Stimulated activated CD8-positive, alpha-beta memory T cell treated with anti-CD3 and anti-CD28 coated beads, Interleukin-15, amount 100 ng/mL, for 48 hours (primary cell): ENCODE results near the gene ZDHHC20.

Experiments used
- DNase-seq, 2 donors: peaks; one replicate each; pipeline ENCODE4 v3.0.0-alpha.2; 2020; ENCODE audit warnings: low read depth in 2 of 2

Gene ZDHHC20, protein sequence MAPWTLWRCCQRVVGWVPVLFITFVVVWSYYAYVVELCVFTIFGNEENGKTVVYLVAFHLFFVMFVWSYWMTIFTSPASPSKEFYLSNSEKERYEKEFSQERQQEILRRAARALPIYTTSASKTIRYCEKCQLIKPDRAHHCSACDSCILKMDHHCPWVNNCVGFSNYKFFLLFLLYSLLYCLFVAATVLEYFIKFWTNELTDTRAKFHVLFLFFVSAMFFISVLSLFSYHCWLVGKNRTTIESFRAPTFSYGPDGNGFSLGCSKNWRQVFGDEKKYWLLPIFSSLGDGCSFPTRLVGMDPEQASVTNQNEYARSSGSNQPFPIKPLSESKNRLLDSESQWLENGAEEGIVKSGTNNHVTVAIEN

DNA sequence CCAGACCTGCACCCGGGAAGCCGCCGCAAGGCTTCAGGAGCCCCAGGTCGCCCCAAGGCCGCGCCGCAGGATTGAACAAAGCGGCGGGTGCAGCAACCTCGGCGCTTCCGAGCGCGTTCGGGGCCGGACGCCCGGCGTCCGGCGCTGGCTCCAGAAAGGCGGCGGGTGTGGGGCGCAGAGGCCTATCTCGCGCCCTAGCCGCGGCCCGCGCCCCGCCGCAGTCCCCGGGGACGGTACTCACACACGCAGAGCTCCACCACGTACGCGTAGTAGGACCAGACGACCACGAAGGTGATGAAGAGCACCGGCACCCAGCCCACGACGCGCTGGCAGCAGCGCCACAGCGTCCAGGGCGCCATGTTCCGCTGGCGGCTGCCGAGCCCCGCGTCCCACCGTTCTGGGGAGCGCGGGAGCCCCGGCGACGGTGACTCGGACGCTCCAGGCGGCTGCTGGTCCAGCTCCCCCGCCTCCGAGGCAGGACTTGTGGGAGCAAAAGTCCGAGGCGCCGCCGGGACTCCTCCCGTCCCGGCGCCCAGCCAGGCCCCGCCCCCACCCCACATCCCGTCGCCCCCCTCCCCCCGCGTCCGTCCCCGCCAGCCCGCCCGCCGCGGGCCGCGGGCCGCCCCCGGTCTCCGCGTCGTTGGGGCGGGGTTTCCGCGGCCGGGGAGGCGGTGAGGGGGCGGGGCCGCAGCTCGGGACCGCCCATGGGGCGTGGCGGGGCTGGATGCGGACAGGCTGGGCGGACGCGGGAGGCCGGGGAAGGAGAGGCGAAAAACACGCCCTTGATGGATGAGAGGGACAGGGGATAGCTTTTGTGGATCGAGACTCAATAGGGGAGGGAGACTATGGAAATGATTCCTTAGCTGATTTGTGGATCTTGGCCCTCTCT, at the start of gene ZDHHC20:
Gene ZDHHC20 (minus strand): TSS at position 491 of the 889 bp plus-strand sequence. CDS start 132 bp downstream, at position 359.
- peak; percentile 73 to 85 for DNase-seq

GRCh38 chr13:21504379-21504778, 45.3 kb upstream of the ZDHHC20 start:
- DNase-seq: no peak

- DNase-seq: no peak
Measured at GRCh38 chr13:21501686-21502085, 42.6 kb upstream of the ZDHHC20 start.

DNA sequence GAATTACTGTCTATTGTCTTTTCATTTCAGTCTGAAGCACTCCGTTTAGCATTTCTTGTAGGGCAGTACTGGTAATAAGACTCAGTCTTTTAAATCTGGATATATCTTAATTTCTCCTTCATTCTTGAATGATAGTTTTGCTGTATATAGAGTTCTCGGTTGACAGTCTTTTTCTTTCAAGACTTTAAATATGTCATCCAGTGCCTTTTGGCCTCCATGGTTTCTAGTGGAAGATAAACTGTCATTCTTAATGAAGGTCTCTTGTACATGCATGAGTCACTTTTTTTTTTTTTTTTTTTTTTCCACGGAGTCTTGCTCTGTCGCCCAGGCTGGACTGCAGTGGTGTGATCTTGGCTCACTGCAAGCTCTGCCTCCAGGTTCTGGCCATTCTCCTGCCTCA, 27.2 kb upstream of the ZDHHC20 start:
- DNase-seq: no peak

DNA sequence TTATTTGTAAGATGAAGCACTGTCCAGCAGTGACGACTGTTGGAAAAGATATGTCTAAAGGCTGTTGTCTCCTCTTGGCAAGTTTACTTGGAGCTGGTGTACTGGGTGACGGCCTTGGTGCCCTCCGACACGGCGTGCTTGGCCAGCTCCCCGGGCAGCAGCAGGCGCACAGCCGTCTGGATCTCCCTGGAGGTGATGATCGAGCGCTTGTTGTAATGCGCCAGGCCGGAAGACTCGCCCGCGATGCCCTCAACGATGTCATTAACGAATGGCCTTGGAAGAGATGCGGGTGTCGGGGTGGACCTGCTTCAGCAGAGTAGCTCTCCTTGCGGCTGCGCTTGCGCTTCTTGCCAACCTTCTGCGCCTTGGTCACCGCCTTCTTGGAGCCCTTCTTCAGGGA, 24.6 kb upstream of the ZDHHC20 start:
- no peak for DNase-seq

- DNase-seq: no peak
Measured at GRCh38 chr13:21481359-21481758, 22.3 kb upstream of the ZDHHC20 start.

DNA sequence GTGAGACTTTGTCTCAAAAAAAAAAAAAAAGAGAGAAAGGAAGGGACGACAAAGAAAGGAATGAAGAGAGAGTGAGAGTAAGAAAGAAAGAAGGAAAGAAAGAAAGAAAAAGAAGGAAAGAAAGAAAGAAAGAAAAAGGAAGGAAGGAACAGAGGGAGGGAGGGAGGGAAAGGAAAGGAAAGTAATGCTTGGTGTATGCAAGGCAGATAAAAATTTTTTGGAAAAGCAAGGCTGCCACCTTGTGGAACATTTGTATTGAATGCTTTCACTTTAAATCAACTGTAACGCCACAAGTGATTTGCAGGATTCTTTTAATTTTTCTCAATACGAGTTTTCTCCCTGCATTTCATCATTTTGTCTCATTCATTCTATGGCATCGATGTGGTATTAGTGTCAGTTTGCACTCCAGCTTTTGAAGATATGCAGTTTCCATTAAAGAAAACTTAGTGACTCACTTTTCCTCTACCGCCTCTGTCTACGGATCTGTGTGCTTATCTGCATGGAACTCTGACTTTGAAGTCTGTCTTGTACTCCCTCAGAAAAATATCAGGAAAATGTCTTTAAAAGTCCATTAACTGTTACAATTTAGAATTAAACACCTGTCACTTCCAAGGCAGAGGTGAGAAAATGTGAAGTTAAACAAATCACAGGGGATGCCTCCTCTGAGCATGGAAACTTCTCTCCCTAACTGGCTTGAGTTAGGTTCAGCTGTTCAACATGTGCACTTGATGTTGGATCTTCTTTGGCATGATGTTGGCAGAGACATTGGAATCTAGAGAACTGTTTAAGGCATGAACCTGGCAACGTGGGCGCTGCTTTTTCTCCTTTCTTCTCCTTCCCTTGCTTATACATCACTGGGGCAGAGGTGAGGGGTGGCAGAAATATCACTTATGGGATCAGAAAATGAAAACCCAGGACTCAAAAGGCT, 20.0 kb upstream of the ZDHHC20 start:
- DNase-seq: no peak

DNA sequence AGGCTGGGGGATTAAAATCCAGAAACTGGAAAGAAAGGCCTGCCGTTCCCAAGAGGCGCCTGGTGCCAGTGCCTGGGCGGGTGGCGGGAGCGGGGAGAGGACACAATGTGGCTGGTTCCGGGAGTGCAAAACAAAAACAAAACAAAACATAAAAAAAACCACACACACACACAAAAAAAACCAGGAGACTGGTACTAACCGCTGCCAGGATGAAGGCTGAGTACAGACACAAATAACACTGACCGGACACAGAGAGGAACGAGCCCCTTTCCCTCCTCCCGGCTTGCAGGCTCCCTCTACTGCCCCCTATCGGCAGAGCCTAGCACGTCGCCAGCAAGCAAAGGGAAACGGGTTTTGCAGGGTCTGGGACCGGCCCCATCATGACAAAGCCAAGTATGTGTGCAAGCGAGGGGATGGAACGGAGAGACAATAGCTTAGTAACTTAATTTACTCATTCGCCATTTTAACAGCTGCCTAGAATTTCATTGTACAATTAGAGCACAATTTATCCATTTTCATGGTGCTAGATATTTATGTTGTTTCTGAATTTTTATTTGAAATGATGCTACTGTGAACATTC, 17.9 kb upstream of the ZDHHC20 start:
- DNase-seq: peak; percentile 68 to 69

GRCh38 chr13:21475115-21475514, 16.0 kb upstream of the ZDHHC20 start:
- no peak for DNase-seq

- DNase-seq: no peak
Measured at GRCh38 chr13:21470785-21471184, 11.7 kb upstream of the ZDHHC20 start.

DNA sequence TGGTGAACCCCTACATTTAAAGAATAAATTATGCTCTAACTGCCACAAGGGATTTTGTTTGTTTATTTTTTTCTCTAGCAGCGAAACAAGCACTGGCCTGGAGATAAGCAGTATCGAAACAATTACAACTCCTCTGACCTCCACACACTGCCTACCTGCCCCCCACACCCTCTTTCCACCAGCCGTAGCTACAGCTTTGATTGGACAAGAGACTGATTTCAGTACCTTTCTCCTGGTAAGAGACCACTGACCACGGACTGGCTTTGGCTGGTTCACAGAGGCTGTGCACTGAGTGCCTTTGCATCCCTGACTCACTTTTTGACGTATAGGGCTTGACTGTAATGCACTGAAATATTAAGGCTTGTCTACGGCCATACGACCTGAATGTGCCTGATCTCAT, 7.4 kb upstream of the ZDHHC20 start:
- no peak for DNase-seq

- DNase-seq: no peak
Measured at GRCh38 chr13:21465710-21466160, 6.6 kb upstream of the ZDHHC20 start.

DNA sequence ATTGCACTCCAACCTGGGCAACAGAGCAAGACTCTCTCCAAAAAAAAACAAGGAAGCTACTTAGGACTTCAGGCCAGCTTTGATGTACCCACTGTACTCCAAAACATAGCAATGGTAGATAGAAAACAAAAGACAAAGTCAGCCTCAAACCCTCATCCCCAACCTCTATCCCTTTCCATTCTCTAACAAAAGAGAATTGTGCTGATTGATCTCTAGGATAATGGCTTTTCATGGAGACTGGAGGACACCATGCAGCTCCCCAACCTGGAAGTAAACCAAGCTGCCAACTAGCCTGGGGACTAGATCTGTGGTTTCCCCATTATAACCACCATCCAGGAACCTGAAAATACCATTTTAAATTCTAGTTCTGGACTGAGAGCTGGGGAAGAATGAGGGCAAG, 4.3 kb upstream of the ZDHHC20 start:
- DNase-seq: no peak

GRCh38 chr13:21461131-21461530, 2.0 kb upstream of the ZDHHC20 start:
- no peak for DNase-seq

GRCh38 chr13:21458451-21458812, 671 bp downstream of the ZDHHC20 start:
- peak; percentile 42 to 48 for DNase-seq

GRCh38 chr13:21453387-21454081, 5.6 kb downstream of the ZDHHC20 start:
- DNase-seq: no peak

GRCh38 chr13:21450936-21451335, 8.2 kb downstream of the ZDHHC20 start:
- no peak for DNase-seq

GRCh38 chr13:21446656-21447055, 12.4 kb downstream of the ZDHHC20 start:
- no peak for DNase-seq

DNA sequence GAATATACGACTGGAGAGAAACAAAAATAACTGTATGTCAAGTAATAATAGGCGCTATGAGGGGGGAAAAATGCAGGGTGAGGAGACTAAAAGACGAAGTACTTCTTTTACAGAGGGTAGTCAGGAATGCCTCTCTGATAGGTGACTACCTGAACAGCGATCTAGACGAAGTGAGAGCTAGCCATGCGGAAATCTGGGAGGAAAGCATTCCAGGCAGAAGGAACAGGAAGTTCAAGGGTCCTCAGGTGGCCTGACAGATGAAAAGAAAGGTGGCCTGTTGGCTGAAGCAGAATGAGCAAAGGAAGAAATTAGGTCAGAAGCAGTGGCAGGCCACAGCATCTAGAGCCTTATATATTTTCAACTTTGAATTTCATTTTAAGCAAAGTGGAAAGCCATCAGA, 13.3 kb downstream of the ZDHHC20 start:
- DNase-seq: no peak

- DNase-seq: no peak
Measured at GRCh38 chr13:21443171-21443570, 15.9 kb downstream of the ZDHHC20 start.

- no peak for DNase-seq
Measured at GRCh38 chr13:21436582-21436981, 22.5 kb downstream of the ZDHHC20 start.
